Activated CD4-positive, alpha-beta T cell treated with anti-CD3 and anti-CD28 coated beads, Interleukin-2, amount 50 U/mL, for 16 hours (primary cell): ENCODE data around the gene TMEM131L.

Source experiments
- DNase-seq: peaks from one replicate; pipeline ENCODE4 v3.0.0-alpha.2; 2020

Gene TMEM131L

GRCh38 chr4:153476829-153477574, 10.8 kb downstream of the TMEM131L start:
- DNase-seq, result no peak

GRCh38 chr4:153479101-153479500, 12.9 kb downstream of the TMEM131L start:
- no peak for DNase-seq

GRCh38 chr4:153480704-153481103, 14.5 kb downstream of the TMEM131L start:
- DNase-seq, result no peak

- DNase-seq, result no peak
Measured at GRCh38 chr4:153481478-153481877, 15.3 kb downstream of the TMEM131L start.

- no peak for DNase-seq
Measured at GRCh38 chr4:153483432-153484418, 17.6 kb downstream of the TMEM131L start.

- no peak for DNase-seq
Measured at GRCh38 chr4:153485359-153485758, 19.2 kb downstream of the TMEM131L start.

GRCh38 chr4:153485860-153486259, 19.7 kb downstream of the TMEM131L start:
- no peak for DNase-seq

- DNase-seq, result no peak
Measured at GRCh38 chr4:153486281-153487151, 20.4 kb downstream of the TMEM131L start.

- peak; percentile 76 for DNase-seq
Measured at GRCh38 chr4:153488006-153488891, 22.1 kb downstream of the TMEM131L start.

GRCh38 chr4:153489856-153490558, 23.8 kb downstream of the TMEM131L start:
- no peak for DNase-seq

GRCh38 chr4:153490985-153491483, 24.9 kb downstream of the TMEM131L start:
- DNase-seq, result no peak

- DNase-seq, result no peak
Measured at GRCh38 chr4:153494562-153494961, 28.4 kb downstream of the TMEM131L start.

- no peak for DNase-seq
Measured at GRCh38 chr4:153495480-153496193, 29.5 kb downstream of the TMEM131L start.

- DNase-seq, result peak; percentile 79
Measured at GRCh38 chr4:153497091-153497531, 31.0 kb downstream of the TMEM131L start.

GRCh38 chr4:153497988-153498967, 32.1 kb downstream of the TMEM131L start:
- DNase-seq, result no peak

- no peak for DNase-seq
Measured at GRCh38 chr4:153499005-153499404, 32.8 kb downstream of the TMEM131L start.

GRCh38 chr4:153501578-153501977, 35.4 kb downstream of the TMEM131L start:
- no peak for DNase-seq

GRCh38 chr4:153502584-153502983, 36.4 kb downstream of the TMEM131L start:
- no peak for DNase-seq
